OCI-LY3 (cell line): Measurements from ENCODE around the gene C1QTNF5.

Source experiments
- CTCF ChIP-seq: fragments of 200-600, 300-600 bp; sonication (generic); IDR thresholded peaks from 2 replicates; pipeline ENCODE4 v1.5.1; 2014; ENCODE audit warnings: antibody characterized with exemption, low read length, low read depth
- EZH2phosphoT487 ChIP-seq: fragments of 200-600 bp; shearing (Covaris generic); IDR thresholded peaks from 2 replicates; pipeline ENCODE4 v1.6.1; 2018; ENCODE audit warnings: antibody characterized with exemption, mixed run types, low read depth

- TF ChIP-seq CTCF (no peak), EZH2phosphoT487 (no peak)
These were observed 49.7 kb downstream of the C1QTNF5 start for GRCh38 chr11:119290894-119291497.
